NCI-H510A (cell line): Measurements from ENCODE around the gene PRR20C.
"Not testable (repeated sequence)": the region's sequence is repeated elsewhere in the genome, so short reads cannot be mapped to it uniquely, and the experiment has no call there.

Experiments
- DNase-seq: peaks from one replicate; lab custom pipeline; 2025; lab: John Stamatoyannopoulos, UW

PRR20C gene

GRCh38 chr13:57153761-57154160 lies at the start of gene PRR20C:
TSS of gene PRR20C (plus strand) at chr13:57154061. CDS start at chr13:57154448, 387 bp downstream.
- DNase-seq: not testable (repeated sequence)

- DNase-seq: no peak
Observed at GRCh38 chr13:57114945-57115344, 38.9 kb upstream of the PRR20C start.

GRCh38 chr13:57123681-57124080 lies 30.2 kb upstream of the PRR20C start:
- DNase-seq: no peak

- DNase-seq: no peak
Observed at GRCh38 chr13:57128909-57129308, 25.0 kb upstream of the PRR20C start.

- no peak for DNase-seq
Observed at GRCh38 chr13:57136093-57136492, 17.8 kb upstream of the PRR20C start.

GRCh38 chr13:57137585-57137984 lies 16.3 kb upstream of the PRR20C start:
- no peak for DNase-seq

GRCh38 chr13:57138988-57139387 lies 14.9 kb upstream of the PRR20C start:
- no peak for DNase-seq

GRCh38 chr13:57139781-57140180 lies 14.1 kb upstream of the PRR20C start:
- not testable (repeated sequence) for DNase-seq

- DNase-seq: not testable (repeated sequence)
Observed at GRCh38 chr13:57140235-57140968, 13.5 kb upstream of the PRR20C start, which contains the start of gene PRR20A. TSS of gene PRR20A (plus strand) at chr13:57140918. CDS start at chr13:57141305, 387 bp downstream.

GRCh38 chr13:57147188-57147587 lies 6.7 kb upstream of the PRR20C start, which contains the start of gene PRR20B:
TSS of gene PRR20B (plus strand) at chr13:57147488. CDS start at chr13:57147875, 387 bp downstream.
- DNase-seq: not testable (repeated sequence)

GRCh38 chr13:57148106-57148505 lies 5.8 kb upstream of the PRR20C start:
- not testable (repeated sequence) for DNase-seq

- DNase-seq: not testable (repeated sequence)
Observed at GRCh38 chr13:57160332-57160731, 6.5 kb downstream of the PRR20C start, which contains the start of gene PRR20D. TSS of gene PRR20D (plus strand) at chr13:57160632. CDS start at chr13:57161019, 387 bp downstream.

GRCh38 chr13:57166897-57167296 lies 13.0 kb downstream of the PRR20C start, which contains the start of gene PRR20E:
TSS of gene PRR20E (plus strand) at chr13:57167197. CDS start at chr13:57167584, 387 bp downstream.
- not testable (repeated sequence) for DNase-seq

GRCh38 chr13:57191667-57192066 lies 37.8 kb downstream of the PRR20C start:
- no peak for DNase-seq
